ENCODE data around the gene VASH1.
A peak's percentile ranks its signal among the peaks of the same experiment; 100 is the strongest.

The VASH1 gene

DNA sequence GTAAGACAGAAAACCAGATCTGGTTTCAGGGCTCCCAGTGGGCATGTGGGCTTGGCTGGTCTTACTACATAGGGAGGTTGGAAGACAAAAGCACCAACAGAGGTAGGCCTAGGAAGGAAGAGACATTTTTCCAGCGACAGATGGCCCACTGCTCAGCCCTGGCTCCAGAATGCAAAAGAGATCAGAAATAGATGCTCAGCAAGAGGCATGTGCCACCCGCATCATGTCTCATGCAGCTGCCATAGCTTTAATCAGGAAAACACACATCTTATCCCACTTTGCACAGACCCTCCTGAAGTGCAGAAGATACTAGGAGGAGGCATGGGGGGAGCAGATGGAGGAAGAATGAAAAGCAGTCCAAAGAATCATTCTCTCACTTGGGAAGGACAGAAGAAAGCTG, 25.3 kb downstream of the VASH1 start:
- DNase-seq: no peak

DNA sequence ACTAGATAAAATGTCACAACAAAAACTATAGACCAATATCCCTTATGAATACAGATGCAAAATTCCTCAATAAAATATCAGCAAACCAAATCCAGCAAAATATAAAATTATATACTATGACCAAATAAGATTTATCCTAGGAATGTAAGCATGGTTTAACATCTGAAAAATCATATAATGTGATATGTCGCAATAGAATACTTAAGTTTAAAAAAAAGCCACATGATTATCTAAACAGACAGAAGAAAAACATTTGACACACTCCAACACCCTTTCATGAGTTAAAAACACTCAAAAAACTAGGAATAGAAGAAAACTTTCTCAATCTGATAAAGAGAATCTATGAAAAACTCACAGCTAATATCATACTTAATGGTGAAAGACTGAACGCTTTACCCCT, 31.2 kb downstream of the VASH1 start:
- no peak for DNase-seq

DNA sequence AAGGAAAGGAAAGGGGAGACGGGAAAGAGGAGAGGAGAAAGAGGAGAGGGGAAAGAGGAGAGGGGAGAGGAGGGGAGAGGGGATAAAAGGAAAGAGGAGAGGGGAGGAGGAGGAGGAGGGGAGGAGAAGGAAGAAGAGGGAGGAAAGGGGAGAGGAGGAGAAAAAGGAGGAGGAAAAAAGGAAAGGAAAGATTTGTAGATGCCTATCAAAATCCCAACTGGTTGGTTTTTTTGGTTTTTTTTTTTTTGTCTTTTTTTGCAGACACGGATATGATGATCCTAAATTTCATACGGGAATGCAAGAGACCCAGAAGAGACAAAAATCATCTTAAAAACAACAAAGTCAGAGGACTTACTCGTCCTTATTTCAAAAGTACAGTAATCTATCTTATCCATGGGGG, 32.1 kb downstream of the VASH1 start:
- no peak for DNase-seq

DNA sequence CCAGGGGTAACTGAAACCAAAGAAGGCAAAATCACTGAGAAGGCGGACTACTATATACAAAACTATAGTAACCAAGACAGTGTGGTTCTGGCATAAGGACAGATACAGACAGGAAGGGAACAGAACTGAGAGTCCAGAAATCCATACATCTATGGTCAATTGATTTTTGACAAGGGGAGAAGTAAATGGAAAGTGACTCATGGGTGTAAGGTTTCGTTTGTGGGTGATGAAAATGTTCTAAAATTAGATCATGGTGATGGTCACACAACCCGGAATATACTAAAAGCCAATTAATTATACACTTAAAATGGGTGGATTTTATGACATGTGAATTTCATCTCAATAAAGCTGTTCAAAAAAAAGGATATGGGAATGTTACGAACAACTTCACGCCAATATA, 32.7 kb downstream of the VASH1 start:
- no peak for DNase-seq

DNA sequence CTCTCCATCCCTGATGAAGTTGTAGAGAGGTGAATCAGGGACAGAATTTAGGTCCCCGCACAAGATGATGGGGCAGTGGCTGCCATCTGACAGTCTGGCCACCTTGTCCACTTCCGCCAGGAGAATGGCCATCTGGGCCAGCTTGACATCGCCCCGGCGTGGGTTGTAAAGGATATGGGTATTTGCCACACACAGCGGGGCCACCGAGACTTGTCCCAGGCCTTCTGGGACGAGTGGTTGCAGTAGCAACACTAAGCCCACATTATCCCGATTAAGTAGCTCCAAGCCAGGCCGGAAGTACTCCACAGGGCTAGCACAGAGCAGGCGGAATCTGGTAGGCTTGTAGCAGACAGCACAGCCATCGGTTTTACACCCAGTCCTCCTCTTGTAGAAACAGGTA, 45.2 kb downstream of the VASH1 start:
- no peak for DNase-seq

DNA sequence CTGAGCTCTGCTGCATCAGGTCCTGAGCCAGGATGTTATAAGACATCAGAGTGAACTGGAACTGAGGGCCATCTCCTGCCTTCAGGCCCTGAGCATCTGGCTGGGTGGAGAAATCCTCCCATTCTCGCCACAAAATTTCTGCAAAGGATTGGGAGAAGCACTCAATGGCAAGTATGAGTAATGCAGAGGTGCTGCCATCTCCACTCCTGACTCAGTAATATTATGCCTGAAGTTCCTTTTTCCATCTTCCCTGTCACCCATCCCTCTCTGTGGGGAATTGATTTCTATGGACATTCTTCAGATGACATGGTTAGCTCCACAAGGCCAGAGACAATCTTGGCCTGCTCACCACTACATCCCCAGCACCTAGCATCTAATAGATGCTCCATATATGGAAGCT, 46.7 kb downstream of the VASH1 start:
- peak; percentile 48 for DNase-seq

DNA sequence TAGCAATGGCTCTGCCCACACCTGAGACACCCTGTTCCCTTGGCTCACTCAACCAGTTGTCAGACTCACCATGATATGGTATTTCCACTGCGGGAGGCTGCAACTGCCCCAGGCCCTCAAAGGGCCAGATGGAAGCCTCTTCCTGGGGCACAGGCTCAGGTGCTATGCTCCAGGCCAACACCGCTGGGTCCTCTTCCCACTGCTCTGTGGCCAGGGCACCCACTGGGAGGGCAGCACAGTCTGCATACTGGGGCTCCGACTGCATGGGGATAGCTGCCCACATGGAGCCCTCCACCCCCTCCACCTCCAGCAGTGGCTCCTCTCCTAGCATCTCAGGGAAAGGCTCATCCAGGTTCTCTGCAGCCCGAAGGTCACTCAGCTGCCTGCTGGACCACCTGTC, 47.7 kb downstream of the VASH1 start:
- no peak for DNase-seq

DNA sequence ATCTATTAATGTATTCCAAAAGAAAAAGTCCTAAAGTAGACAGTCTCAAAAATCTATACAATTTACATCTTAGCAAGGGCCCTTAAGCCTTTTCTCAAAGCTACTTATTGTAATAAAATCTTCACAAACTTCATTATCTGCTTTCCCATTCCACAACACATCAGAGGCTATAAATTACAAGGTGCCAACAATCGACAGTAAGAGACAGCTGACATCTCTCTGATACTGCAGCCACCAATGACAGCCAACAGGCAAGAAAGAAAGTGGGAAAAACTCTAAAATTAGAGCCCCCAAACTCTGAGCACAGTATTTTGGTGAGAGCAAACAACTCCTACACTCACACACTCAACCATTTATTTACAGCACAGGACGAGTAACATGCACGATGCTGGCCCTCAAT, 49.3 kb downstream of the VASH1 start:
- DNase-seq: no peak

DNA sequence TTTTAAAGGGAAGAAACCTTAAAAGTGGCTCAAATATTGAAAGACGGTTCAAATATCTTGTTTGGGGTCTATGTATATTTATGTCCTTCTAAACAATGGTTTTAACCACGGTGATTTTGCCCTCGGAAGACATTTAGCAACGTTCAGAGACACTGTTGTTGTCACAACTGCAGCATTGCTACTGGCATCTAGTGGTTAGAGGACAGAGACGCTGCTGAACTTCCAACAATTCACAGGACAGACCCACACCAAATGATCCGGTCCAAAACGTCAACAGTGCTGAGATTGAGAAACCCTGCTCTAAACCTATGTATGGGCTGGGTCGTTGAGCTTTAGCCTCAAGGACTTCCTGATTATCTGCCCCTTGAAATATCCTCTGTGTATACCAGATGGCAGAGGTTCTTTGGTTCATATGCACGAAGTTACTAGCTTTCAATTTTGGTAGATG, 49.7 kb downstream of the VASH1 start:
- DNase-seq: peak; percentile 77

DNA sequence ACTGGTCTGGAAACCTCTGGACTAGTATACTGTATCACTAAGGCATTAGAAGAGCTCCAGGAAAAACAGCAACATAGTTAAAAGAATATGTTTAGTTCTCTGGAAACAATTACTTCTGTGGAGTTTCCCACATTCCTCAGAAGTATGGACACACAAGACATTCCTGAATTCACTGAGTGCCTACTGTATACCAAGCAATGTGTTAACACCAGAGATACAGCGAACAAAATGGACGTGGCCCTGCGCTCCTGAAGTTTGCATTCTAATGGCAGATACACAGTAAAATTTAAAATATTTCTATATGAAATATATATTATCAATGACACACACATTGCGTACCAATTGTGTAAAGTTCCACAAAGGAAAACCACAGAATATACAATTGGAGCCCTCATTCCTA, 50.3 kb downstream of the VASH1 start:
- peak; percentile 17 for DNase-seq

DNA sequence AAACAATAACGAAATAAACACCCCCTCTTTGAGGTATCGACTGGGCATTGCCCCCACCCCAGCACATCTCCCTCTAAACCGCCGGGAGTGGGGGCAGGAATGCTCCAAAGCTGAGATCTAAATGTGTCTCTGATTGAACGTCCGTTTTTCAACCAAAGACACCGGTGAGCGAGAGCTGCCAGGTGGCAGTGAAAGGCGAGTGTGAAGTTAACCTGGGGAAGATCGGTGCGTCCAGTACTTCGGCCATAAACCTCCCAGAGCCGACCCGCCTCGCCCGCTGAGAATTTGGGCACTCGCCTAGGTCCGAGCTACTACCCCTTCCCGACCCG, 50.8 kb downstream of the VASH1 start:
- DNase-seq: no peak

DNA sequence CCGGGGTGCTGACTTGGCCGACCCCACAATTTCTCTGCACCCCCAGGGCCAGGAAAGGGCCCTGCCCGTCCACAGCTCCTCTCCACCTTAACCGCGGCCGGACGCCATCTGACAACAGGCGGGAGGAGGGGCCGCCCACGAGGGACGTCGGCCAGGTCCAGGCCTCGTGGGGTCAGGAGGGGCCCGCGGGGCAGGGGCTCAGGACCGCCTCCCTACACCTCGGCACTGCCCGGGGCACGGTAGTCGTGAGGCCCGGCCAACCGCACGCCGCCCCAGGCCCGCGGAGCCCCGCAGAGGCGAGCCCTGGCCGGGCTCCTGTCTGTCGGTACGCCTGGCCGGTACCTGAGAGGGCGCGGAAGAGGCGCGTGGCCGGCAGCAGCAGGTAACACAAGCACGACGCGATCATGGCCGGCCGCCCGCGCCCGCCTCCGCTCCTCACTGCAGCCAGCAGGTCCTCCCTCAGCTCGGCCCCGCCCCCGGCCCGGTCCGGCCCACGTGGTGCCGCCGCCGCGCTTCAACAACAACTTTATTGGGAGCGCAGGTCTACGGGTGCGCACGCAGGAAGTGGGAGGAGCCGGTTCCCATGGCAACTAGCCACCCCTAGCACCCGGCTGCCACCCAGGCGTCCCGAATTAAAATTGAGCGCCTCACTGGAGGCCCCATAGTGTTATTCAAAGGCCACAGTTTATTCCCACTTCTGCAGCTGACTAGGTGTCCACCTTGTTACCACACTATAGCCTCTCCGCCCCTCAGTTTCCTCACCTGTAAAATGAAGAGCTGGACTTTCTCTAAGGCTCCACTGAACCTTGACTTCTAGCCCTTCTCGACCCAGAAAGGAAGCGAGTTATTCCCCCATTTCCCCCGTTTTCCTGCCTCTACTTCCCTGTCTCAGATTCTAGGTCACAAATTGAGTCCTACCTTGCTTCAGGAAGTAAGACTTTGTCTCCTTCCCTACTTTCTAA, 51.4 kb downstream of the VASH1 start, which contains the start of gene ANGEL1:
Gene ANGEL1, minus strand, starts transcription at position 461 of the 962 bp plus-strand sequence. Its CDS starts 55 bp downstream, at position 406.
- DNase-seq: peak; percentile 96

DNA sequence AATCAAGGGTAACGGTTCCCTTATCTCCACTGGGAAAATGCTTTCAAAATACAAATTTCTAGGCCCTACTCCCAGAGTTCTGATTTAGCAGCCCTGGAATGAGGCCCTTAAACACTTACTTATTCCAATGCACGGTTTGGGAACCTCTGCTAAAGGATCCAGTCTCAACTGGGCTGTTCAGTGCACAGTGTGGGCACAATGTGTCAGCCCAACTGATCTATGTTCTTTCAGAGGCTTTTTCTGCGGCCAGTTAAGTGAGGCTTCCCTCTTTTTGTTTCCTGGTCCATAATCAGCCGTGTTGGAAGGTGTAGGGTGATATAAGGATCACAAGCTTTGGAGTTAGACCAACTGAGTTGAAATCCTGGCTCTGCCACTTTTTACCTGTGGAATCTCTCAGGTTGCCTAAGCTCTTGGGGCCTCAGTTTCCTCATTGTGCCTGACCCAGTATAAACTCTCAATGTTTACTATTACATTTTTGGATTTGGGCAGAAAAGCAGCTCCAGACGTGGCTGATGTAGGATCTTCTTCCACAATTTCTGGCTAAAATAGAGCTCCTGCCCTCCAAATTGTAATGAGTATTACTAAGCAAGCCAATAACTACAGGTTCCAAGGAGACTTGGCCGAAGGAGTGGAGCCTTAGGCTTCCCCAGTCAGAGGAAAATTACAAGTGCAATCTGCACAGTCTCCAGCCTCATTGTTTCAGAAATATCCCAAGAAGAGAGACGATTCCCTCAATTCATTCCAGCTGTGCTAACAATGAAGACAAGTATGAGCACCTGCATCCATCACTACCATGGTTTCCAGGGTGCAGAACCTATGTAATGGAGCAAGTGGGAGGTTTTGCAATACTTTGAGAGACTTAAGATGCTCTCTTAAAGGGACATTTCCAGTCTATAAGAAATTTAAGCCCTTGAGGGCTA, 53.7 kb downstream of the VASH1 start:
- DNase-seq: no peak

DNA sequence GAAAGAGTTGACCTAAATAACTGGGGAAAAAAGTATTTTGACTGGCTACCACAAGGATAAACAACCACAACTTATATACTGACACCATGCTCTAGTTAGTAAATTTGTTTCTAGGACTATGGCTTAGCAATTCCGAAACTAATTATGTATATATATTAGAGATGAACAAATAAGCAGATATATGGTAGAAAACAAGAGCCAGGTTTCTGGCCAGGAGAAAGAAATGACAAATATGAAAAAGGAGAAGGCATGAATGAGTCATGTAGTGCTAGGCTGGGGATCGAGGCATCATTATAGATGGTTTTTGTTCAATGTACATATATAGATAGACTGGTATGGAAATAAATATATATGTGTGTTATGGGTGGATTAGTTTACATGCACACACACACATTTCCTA, 59.4 kb downstream of the VASH1 start:
- DNase-seq: no peak

DNA sequence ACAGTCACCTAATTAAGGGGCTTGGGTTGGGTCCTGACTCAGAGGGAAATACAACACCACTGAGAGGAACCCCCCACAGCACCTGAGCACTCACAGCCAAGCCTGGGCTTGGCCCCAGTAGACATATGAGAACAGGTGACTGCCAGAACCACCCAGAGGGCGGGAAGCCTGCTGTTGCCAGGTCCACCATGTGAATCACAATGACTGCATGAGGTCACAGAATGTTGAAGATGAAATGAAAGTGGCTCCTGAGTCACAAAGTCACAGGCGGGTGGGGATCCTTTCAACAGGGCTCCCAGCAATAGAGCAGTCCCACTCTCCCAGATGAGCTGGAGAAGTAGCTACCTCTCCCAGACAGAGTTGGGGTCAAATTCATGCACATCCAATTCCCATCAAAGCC, 64.9 kb downstream of the VASH1 start, which contains the start of gene LRRC74A:
Gene LRRC74A, plus strand, starts transcription at position 287 of the 400 bp plus-strand sequence. CDS start 290 bp downstream, outside the sequence.
- peak; percentile 77 for DNase-seq

DNA sequence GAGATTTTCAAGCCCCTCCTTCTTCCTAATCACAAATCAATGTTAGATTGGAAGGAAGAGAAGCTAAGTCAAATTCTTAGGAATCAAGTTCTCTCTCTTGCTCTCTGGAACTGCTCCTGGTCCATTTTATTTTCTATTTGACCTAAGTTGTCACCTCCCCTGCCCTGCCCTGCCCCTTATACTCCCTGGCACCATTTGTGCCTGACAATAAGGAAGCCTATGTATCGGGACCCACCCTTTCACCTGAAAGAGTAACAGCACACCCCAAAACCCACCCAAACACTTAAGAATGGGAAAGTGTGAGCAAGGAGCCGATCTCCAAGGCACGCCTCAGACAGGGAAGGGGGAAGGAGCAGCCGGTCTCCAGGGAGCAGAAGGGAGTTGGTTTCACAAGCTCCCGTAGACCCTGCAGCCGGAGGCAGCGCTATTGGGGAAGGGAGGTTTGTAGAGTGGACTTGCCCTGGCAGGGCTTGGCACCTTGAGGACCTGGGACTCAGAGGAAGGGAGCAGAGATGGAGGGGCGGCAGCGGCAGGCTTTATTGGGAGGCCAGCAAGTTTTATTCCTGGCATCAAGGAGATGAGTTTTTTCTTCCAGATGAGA, 66.5 kb downstream of the VASH1 start:
- no peak for DNase-seq

DNA sequence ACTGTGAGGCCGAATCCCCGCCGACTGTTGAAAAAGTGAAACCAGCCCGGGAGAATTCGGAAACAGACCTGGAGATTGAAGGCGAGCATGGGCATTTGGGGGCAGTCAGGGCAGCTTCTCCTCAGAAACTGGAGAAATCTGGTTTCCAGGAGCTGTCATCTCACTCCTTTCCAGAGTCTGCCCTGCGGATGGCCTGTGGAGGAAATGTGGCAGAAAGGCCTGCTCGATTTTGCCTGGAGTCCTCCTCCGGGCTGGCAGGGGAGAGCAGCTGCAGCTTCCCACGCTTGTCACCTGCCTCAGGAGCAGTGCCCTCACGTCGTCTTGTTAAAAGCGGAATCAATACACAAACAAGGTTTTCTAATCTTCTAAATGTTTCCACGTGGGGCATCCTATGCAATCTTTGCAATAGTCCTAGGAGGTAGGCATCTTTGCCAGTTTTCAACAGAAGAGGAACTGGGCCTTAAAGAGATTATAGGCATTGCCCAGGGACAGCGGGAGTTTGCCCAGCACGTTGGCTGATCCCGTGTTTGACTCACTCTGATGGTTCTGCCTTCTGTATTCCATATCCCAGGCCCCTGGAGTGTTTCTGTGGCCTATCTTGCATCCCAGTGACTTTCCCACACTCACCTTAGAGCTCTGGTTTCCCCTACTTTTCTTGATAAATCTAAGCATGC, 67.2 kb downstream of the VASH1 start:
- peak; percentile 78 for DNase-seq

DNA sequence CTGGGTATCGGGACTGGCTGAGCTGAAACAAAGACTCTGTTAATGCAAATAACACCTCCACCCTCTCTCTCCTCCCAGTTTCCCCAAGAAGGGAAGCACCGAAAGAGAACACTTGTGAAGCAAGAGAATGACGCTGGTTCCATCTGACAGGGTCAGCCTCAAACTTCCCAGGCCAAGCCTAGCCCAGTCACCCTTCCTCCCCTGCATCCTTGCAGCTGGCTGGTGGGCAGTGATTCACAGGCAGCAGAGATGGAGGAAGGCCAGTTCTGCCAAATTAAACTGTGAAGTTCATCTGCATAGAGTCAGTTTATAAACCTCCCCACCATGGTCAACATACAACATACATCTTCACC, 67.7 kb downstream of the VASH1 start:
- DNase-seq: peak; percentile 96

DNA sequence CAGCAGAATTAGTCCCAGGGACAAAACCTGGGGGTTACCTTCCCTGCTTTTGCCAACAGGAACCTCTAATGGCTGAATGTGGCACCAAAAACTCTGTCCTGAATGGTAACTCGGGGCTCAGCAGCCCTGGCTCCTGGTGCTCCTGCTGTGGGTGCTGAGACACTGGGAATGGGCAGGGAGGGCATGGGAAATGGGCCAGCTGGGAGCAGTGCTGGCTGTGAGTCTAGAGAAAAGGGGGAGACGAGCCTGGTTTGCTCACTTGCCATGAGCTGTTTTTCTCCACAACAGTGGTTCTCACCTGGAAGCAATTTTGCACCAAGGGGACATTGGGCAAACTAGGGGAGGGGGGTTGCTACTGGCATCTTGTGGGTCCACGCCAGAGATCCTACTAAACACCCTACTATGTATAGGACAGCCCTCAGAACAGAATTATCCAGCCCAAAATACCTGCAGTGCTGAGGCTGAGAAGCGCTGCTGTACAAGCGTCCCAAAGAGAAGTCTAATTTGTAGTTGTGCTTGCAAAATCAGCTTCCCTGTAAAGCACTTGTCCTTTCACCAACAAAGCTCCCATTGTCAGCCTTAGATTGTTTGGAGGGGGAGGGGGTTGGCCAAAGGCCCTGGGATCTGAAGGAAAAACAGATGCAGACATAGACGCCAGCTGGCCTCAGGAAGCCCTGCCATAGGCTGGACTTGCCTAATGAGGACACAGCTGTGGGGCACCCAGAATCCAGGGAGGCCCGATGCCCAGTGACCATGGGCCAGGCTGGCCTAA, 68.6 kb downstream of the VASH1 start:
- DNase-seq: no peak

DNA sequence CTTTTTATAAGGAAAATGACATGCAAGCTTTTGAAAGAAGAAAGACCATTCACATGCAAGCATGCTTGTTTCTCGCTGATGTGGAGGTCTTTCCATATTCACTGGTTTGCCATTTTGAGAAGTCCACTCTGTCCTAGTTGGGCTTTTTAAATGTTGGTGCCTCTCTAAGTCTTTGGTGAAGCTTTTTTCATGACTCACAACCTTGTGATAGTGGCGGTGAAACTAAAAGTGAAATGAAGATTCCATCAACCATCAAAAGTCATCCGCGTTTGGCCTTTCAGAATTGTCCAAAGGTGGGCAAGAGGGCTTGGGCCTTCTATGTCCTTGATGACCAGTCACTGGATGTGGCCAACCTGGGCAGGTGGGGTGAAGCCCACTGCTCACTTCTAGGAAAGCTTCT, 69.3 kb downstream of the VASH1 start:
- DNase-seq: peak; percentile 82

DNA sequence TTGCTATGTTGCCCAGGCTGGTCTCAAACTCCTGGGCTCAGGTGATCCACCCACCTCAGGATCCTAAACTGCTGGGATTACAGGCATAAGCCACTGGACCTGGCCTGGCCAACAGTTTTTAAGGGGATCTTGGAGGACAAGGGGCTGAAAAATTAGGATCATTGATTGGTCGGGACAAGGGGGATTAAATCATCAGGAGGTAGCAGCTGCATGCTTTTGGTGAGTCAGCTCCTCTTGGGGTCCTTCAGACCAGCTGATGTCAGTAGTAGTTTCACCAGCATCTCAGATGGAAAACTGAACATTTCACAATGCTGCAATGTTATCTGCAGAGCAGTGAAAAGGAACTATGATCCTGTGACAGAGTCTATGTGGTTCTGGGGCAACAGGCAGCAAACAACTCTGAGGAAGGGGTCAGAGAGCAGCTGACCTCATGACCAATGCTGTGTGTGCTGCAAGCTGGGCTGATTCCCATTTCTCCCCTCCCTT, 71.3 kb downstream of the VASH1 start:
- DNase-seq: peak; percentile 94
